CMK (cell line): ENCODE data around the gene GRK6.

Experiments used
- DNase-seq: peaks from one replicate; pipeline ENCODE4 v3.0.0-alpha.2; 2010; ENCODE audit warnings: low read depth

The GRK6 gene

GRCh38 chr5:177427211-177427822 lies 841 bp downstream of the GRK6 start:
- DNase-seq, result no peak

- no peak for DNase-seq
Measured at GRCh38 chr5:177427919-177428573, 1.6 kb downstream of the GRK6 start.

- no peak for DNase-seq
Measured at GRCh38 chr5:177428574-177429217, 2.2 kb downstream of the GRK6 start.

- peak; percentile 70 for DNase-seq
Measured at GRCh38 chr5:177429248-177430040, 3.0 kb downstream of the GRK6 start.

GRCh38 chr5:177430140-177430951 lies 3.9 kb downstream of the GRK6 start:
- DNase-seq, result no peak

- DNase-seq, result no peak
Measured at GRCh38 chr5:177430972-177431316, 4.5 kb downstream of the GRK6 start.

- no peak for DNase-seq
Measured at GRCh38 chr5:177431317-177432142, 5.1 kb downstream of the GRK6 start.

GRCh38 chr5:177432143-177432838 lies 5.8 kb downstream of the GRK6 start:
- DNase-seq, result no peak

- no peak for DNase-seq
Measured at GRCh38 chr5:177432839-177433657, 6.6 kb downstream of the GRK6 start.

GRCh38 chr5:177433658-177434217 lies 7.3 kb downstream of the GRK6 start:
- no peak for DNase-seq

GRCh38 chr5:177434437-177434836 lies 8.0 kb downstream of the GRK6 start:
- DNase-seq, result no peak

- DNase-seq, result no peak
Measured at GRCh38 chr5:177434942-177435738, 8.7 kb downstream of the GRK6 start.

- DNase-seq, result no peak
Measured at GRCh38 chr5:177435847-177436536, 9.5 kb downstream of the GRK6 start.

- DNase-seq, result no peak
Measured at GRCh38 chr5:177437623-177438022, 11.1 kb downstream of the GRK6 start.

GRCh38 chr5:177438468-177438867 lies 12.0 kb downstream of the GRK6 start:
- no peak for DNase-seq

- no peak for DNase-seq
Measured at GRCh38 chr5:177439518-177440053, 13.1 kb downstream of the GRK6 start.

- DNase-seq, result no peak
Measured at GRCh38 chr5:177440211-177440989, 13.9 kb downstream of the GRK6 start.
